Limb (tissue), 2 donors: ENCODE data around the gene EEPD1.
"Not testable (repeated sequence)": the region's sequence is repeated elsewhere in the genome, so short reads cannot be mapped to it uniquely, and the experiment has no call there.

Source experiments
- DNase-seq, 2 donors: peaks; one replicate each; pipeline ENCODE4 v3.0.0-alpha.2; 2016; ENCODE audit errors: extremely low spot score in 2 of 2

Gene EEPD1

GRCh38 chr7:36128448-36129047, 24.5 kb upstream of the EEPD1 start:
- DNase-seq: peak in 1 of 2 donors; percentile 48

GRCh38 chr7:36129048-36129534, 24.0 kb upstream of the EEPD1 start:
- DNase-seq: no peak

DNA sequence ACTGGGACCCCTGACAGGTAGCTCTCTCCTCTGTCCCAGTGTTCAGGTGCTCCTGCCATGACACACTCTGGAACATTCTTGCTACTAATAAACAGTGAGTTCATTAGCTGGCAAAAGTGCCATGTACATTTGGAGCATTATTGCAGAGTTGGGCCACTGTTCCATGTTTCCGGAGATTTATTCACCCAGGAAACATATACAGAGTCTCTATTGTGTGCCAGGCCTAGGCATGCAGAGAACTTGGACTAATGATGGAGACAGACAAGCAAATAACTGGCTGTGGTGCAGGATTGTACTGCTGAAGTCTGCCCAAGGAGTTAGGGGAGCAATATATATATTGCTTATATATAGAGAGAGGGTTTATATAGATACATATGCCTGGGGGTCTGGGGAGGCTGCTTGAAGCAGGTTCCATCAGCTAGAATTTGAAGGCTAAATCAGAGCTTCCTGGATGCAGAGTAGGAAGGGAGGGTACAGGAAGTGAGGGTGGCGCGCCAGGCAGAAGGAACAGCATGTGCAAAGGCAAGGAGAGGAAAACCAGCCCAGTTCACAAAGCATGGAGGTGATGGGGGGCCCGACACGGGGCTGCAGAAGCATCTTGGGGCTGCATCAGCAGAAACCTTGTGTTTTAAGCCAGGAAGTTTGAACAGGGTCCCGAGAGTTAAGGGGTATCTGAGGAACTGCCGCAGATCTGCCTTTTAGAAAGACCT, 22.7 kb upstream of the EEPD1 start:
- DNase-seq: no peak

- DNase-seq: no peak
These were observed 22.0 kb upstream of the EEPD1 start for GRCh38 chr7:36131026-36131425.

- DNase-seq: no peak
These were observed 21.6 kb upstream of the EEPD1 start for GRCh38 chr7:36131499-36131898.

DNA sequence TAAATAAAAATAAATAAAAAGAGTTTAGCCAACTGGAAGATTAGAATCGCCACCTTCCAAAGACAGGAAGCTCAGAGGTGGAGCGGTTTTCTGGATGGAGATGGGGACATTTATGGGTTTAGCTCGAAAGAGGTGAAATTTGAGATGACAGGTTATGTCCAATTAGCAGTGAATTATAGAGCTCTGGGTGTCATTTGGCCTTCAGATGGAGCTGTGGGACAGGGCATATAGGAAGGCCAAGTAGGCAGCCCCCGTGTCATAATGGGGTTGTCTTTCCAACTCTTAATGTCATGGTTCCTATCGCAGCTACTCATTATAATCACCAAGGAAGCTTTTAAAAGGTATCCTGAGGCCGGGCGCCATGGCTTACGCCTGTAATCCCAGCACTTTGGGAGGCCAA, 21.0 kb upstream of the EEPD1 start:
- DNase-seq: no peak

- DNase-seq: no peak
These were observed 17.4 kb upstream of the EEPD1 start for GRCh38 chr7:36135700-36136099.

DNA sequence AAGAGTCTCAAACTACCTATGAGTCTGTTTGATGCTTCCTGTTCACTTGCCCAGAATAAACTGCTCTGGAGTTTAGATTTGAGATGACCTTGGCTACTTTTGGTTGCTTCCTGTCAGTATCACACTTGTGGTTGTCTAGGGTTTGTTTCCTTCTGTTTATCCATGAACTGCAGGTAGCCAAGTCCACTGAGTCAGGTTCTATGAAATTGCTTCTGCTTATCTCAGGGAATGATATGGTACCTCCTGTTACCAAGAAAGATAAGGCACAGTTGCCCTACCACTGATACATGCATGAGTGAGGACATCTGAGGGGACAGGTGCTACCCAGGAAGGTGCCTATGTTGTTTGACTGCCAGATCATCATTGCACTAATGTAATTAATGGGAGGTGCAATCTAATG, 15.8 kb upstream of the EEPD1 start:
- no peak for DNase-seq

DNA sequence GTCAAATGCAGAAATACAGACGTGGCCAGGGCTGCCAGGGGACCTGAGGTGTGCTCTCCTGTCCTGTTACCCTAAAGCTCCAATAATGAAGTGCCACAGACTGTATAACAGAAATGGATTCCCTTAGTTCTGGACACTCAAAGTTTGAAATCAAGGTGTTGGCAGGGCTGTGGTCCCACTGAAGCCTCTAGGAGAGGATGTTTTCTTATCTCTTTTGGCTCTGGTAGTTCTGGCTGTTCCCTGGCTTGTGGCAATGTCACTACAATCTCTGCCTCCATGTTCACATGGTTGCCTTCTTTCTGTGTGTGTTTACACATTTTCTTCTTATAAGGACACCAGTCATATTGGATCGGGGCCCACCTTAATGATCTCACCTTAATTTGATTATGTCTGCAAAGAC, 15.3 kb upstream of the EEPD1 start:
- DNase-seq: no peak

- DNase-seq: no peak
These were observed 14.8 kb upstream of the EEPD1 start for GRCh38 chr7:36138209-36138608.

DNA sequence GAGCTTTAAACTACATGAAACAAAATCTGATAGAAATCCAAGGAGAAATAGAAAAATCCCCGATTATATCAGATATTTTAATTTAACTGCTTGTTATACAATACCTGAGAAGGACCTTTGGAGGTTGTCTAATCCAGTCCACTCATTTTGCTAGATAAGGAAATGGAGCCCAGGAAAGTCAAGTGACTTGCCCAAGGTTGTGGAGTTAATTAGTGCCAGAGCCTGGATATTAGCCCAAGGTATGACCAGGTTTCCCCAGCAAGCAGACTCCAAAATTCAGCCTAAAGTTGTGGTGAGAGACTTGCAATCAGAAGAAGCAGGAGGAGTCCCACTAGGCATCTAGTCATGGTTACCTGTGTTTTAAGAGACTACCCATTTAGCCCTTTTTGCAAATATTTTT, 11.7 kb upstream of the EEPD1 start:
- DNase-seq: no peak

GRCh38 chr7:36141850-36142249, 11.2 kb upstream of the EEPD1 start:
- DNase-seq: no peak

DNA sequence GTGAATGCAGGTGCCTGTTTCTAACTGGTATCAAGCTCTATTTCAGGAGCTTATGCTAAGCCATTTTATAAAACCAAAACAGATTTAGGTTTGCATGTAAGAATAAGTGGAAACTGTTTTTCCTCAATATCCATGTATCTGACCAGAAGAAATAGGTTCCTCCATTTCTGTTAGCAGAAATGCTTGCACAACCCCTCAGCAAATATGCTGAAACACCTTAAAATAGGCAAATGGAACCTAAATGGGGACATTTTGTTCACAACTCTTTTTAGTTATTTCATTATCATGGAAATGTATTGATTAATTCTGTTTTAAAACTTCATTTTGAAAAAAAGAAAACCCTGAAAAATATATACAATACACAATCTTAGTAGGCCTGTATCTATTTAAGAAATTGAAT, 8.9 kb upstream of the EEPD1 start:
- DNase-seq: no peak

DNA sequence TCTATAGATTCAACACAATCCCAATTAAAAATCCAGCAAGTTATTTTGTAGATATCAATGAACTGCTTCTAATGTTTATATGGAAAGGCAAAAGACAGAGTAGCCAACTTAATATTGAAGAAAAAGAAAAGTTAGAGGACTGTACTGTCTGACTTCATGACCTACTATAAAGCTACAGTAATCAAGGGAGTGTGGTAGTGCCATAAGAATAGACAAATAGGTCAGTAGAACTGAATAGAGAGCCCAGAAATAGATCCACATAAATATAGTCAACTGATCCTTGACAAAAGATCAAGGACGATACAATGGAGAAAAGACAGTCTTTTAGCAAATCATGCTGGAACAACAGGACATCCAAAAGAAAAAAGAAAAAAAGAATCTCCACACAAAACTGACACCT, 7.4 kb upstream of the EEPD1 start:
- no peak for DNase-seq

- DNase-seq: no peak
These were observed 5.7 kb upstream of the EEPD1 start for GRCh38 chr7:36147361-36147760.

- no peak for DNase-seq
These were observed 4.5 kb upstream of the EEPD1 start for GRCh38 chr7:36148422-36149065.

- DNase-seq: not testable (repeated sequence)
These were observed 3.8 kb upstream of the EEPD1 start for GRCh38 chr7:36149240-36149639.

GRCh38 chr7:36149694-36150452, 3.2 kb upstream of the EEPD1 start:
- no peak for DNase-seq

- DNase-seq: no peak
These were observed 916 bp upstream of the EEPD1 start for GRCh38 chr7:36151921-36152755.

- DNase-seq: no peak
These were observed 580 bp downstream of the EEPD1 start for GRCh38 chr7:36153571-36154097.
